ENCODE results near the gene UQCR10. TPM values are rescaled to one million over a fixed set of nuclear protein-coding genes. Genes with fewer than 3 reads are reported as not detected.

UQCR10 gene
- total RNA-seq, 1 experiment from 2014 or later: 114 TPM

GRCh38 chr22:29756341-29756740 is 10.8 kb upstream of the UQCR10 start:
- in situ Hi-C loops (cut with HindIII; ENCODE audit: low sequenced_read_pairs): no loop called here
- peak; percentile 18 for DNase-seq (ENCODE audit: low spot score)

GRCh38 chr22:29757096-29757495 is 10.1 kb upstream of the UQCR10 start:
- in situ Hi-C loops (cut with HindIII; ENCODE audit: low sequenced_read_pairs): no loop called here

GRCh38 chr22:29758068-29758622 is 9.0 kb upstream of the UQCR10 start:
- DNase-seq (ENCODE audit: low spot score): no peak
- in situ Hi-C loops (cut with HindIII; ENCODE audit: low sequenced_read_pairs): no loop called here

More at GRCh38 chr22:29757096-29757495, 10.1 kb upstream of the UQCR10 start:
- DNase-seq (ENCODE audit: low spot score): no peak

GRCh38 chr22:29758959-29759358 is 8.2 kb upstream of the UQCR10 start:
- in situ Hi-C loops (cut with HindIII; ENCODE audit: low sequenced_read_pairs): no loop called here
- no peak for DNase-seq (ENCODE audit: low spot score)

- in situ Hi-C loops (cut with HindIII; ENCODE audit: low sequenced_read_pairs): no loop called here
Observed at GRCh38 chr22:29762263-29762662, 4.9 kb upstream of the UQCR10 start.

GRCh38 chr22:29765905-29766631 is 1.1 kb upstream of the UQCR10 start:
- in situ Hi-C loops (cut with HindIII; ENCODE audit: low sequenced_read_pairs): no loop called here
- DNase-seq (ENCODE audit: low spot score): no peak

More at GRCh38 chr22:29762263-29762662, 4.9 kb upstream of the UQCR10 start:
- DNase-seq (ENCODE audit: low spot score): no peak

- in situ Hi-C loops (cut with HindIII; ENCODE audit: low sequenced_read_pairs): no loop called here
- DNase-seq (ENCODE audit: low spot score): peak; percentile 98
Observed at GRCh38 chr22:29766632-29767170, 468 bp upstream of the UQCR10 start, which contains the start of gene ZMAT5. ZMAT5 (minus strand) TSS chr22:29767007; CDS start chr22:29748544, 18,463 bp downstream.

GRCh38 chr22:29768052-29768693 is 1.0 kb downstream of the UQCR10 start:
- DNase-seq (ENCODE audit: low spot score): no peak
- in situ Hi-C loops (cut with HindIII; ENCODE audit: low sequenced_read_pairs): no loop called here

GRCh38 chr22:29769723-29770321 is 2.7 kb downstream of the UQCR10 start:
- no peak for DNase-seq (ENCODE audit: low spot score)
- in situ Hi-C loops (cut with HindIII; ENCODE audit: low sequenced_read_pairs): no loop called here

- peak; percentile 42 for DNase-seq (ENCODE audit: low spot score)
- in situ Hi-C loops (cut with HindIII; ENCODE audit: low sequenced_read_pairs): no loop called here
Observed at GRCh38 chr22:29772170-29772641, 5.0 kb downstream of the UQCR10 start.

- in situ Hi-C loops (cut with HindIII; ENCODE audit: low sequenced_read_pairs): no loop called here
- DNase-seq (ENCODE audit: low spot score): no peak
Observed at GRCh38 chr22:29773233-29773632, 6.1 kb downstream of the UQCR10 start.

- in situ Hi-C loops (cut with HindIII; ENCODE audit: low sequenced_read_pairs): no loop called here
- DNase-seq (ENCODE audit: low spot score): no peak
Observed at GRCh38 chr22:29780220-29780619, 13.1 kb downstream of the UQCR10 start.

- DNase-seq (ENCODE audit: low spot score): peak; percentile 24
- in situ Hi-C loops (cut with HindIII; ENCODE audit: low sequenced_read_pairs): no loop called here
Observed at GRCh38 chr22:29780748-29781676, 13.8 kb downstream of the UQCR10 start.

- DNase-seq (ENCODE audit: low spot score): peak; percentile 74
- in situ Hi-C loops (cut with HindIII; ENCODE audit: low sequenced_read_pairs): no loop called here
Observed at GRCh38 chr22:29782061-29782845, 15.1 kb downstream of the UQCR10 start.

GRCh38 chr22:29784451-29785361 is 17.5 kb downstream of the UQCR10 start:
- DNase-seq (ENCODE audit: low spot score): peak; percentile 72
- in situ Hi-C loops (cut with HindIII; ENCODE audit: low sequenced_read_pairs): no loop called here

- no peak for DNase-seq (ENCODE audit: low spot score)
- in situ Hi-C loops (cut with HindIII; ENCODE audit: low sequenced_read_pairs): no loop called here
Observed at GRCh38 chr22:29786031-29786430, 18.9 kb downstream of the UQCR10 start.
